Smooth muscle cell of the pulmonary artery (primary cell): ENCODE results near the gene MIEF1. TPM values are rescaled to one million over a fixed set of nuclear protein-coding genes. Genes with fewer than 3 reads are reported as not detected.

Source experiments
- total RNA-seq: library from RNA; depleted of rRNA; stranded (reverse); fragments of >200 nt; gene quantifications from 2 replicates; pipeline ENCODE4 v1.2.3, GENCODE V29; 2014

Gene MIEF1
- total RNA-seq = 23.5 and 24.1 TPM in 2 replicates

GRCh38 chr22:39502109-39502788 lies at the start of gene MIEF1:
Gene MIEF1 (plus strand): TSS chr22:39502290. CDS start chr22:39511295, 9,005 bp downstream.

GRCh38 chr22:39456522-39457197 lies 45.4 kb upstream of the MIEF1 start, which contains the start of gene MGAT3:
Gene MGAT3 (plus strand): TSS chr22:39457012. CDS start chr22:39487348, 30,336 bp downstream.

GRCh38 chr22:39520226-39521105 lies 18.4 kb downstream of the MIEF1 start, which contains the start of gene ATF4:
Gene ATF4 (plus strand): TSS chr22:39520562. CDS start chr22:39521446, 884 bp downstream.

GRCh38 chr22:39532215-39533073 lies 30.4 kb downstream of the MIEF1 start, which contains the start of gene RPS19BP1:
Gene RPS19BP1 (minus strand): TSS chr22:39532748. CDS start chr22:39532738, 10 bp downstream.

Other genes starting within 250 kb of the MIEF1 start
- 2,172 and 2,387 TPM in 2 replicates for gene RPL3, start 182.7 kb upstream of the MIEF1 start, total RNA-seq
- 7.2 and 14.8 TPM in 2 replicates for gene SYNGR1, start 152.3 kb upstream of the MIEF1 start, total RNA-seq
- gene TAB1, start 102.5 kb upstream of the MIEF1 start, total RNA-seq = 19.2 and 21.0 TPM in 2 replicates
- 1.3 and 4.2 TPM in 2 replicates for gene MGAT3, start 45.3 kb upstream of the MIEF1 start, total RNA-seq
- 213 and 214 TPM in 2 replicates for gene ATF4, start 18.3 kb downstream of the MIEF1 start, total RNA-seq
- gene RPS19BP1, start 30.5 kb downstream of the MIEF1 start, total RNA-seq = 30.1 and 32.9 TPM in 2 replicates
- under 0.01 TPM in 1 of 2 replicates, not detected in the other for gene CACNA1I, start 68.5 kb downstream of the MIEF1 start, total RNA-seq